ENCODE data around the gene SEMA3C. TPM values are rescaled to one million over a fixed set of nuclear protein-coding genes. Genes with fewer than 3 reads are reported as not detected.

The SEMA3C gene
- total and polyA plus RNA-seq, 2 donors (not counting 1 experiment from before 2014, with no cell fraction given): 310 to 322 TPM

- Histone ChIP-seq H3K79me2 (ENCODE audit: control insufficient read depth, insufficient read depth, low read length) (peaks cover 83% of the 10 kb centered on the region), H4K20me1 (ENCODE audit: control insufficient read depth, extremely low read depth, insufficient read depth, low read length) (no peaks in the 10 kb centered on the region), H3K27me3 (ENCODE audit: control insufficient read depth, insufficient read depth, low read length) (no peaks in the 10 kb centered on the region), H3K27ac (ENCODE audit: insufficient read depth, low read length) (no peak overlapping the region), H3K36me3 (ENCODE audit: control insufficient read depth, insufficient read depth, low read length) (no peaks in the 10 kb centered on the region), H3K9ac (ENCODE audit: insufficient read depth, low read length) (no peak overlapping the region), H3K9me3 (ENCODE audit: control insufficient read depth, insufficient read depth, low read depth, low read length) (no peaks in the 10 kb centered on the region), H2AFZ (ENCODE audit: low read length) (no peak overlapping the region), H3K4me1 (ENCODE audit: control insufficient read depth, extremely low read depth, insufficient read depth, low read length) (peaks cover 5% of the 10 kb centered on the region), H3K4me2 (ENCODE audit: extremely low read depth, insufficient read depth, low read length) (no peak overlapping the region), H3K4me3 (replicated peaks in 1 of 4; ENCODE audit: control extremely low read depth in 1 of 4, insufficient read depth in 1 of 4, low read depth in 3 of 4, low read length in 4 of 4) (no peak overlapping the region)
- TF ChIP-seq CTCF (conservative IDR thresholded peaks at IDR 0.05 in 1 of 2, IDR thresholded peaks at IDR 0.05 in 1 of 2; ENCODE audit: low read depth in 1 of 2, low read length in 2 of 2): no peak
- no peak for TF ChIP-seq EZH2 (IDR thresholded peaks at IDR 0.05; ENCODE audit: low read length, missing control alignments)
- DNase-seq (ENCODE audit: low read depth in 2 of 2): no peak
These were observed 78.2 kb downstream of the SEMA3C start for GRCh38 chr7:80840681-80841080.

DNA sequence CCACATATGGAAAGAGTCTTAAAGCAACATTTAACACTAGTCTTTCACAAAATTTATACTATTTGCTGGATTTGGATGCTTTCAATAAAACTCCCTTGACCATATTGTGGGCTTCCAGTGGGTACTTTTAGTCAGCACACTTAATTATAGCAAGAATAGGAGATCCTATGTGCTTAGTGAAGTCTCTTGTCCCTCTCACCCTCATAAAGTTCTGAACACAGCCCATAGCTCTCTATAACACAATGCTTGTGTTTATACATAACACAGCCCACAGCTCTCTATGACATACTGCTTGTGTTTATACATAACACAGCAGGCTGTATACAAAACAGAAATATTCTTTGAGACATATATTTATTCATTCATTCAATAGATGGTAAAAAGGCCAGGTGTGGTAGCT is 79.0 kb downstream of the SEMA3C start:
- Histone ChIP-seq H3K4me3 (replicated peaks in 1 of 4; ENCODE audit: control extremely low read depth in 1 of 4, insufficient read depth in 1 of 4, low read depth in 3 of 4, low read length in 4 of 4) (no peak overlapping the region), H2AFZ (ENCODE audit: low read length) (no peak overlapping the region), H3K9ac (ENCODE audit: insufficient read depth, low read length) (no peak overlapping the region), H3K4me2 (ENCODE audit: extremely low read depth, insufficient read depth, low read length) (no peak overlapping the region), H3K27me3 (ENCODE audit: control insufficient read depth, insufficient read depth, low read length) (no peaks in the 10 kb centered on the region), H3K36me3 (ENCODE audit: control insufficient read depth, insufficient read depth, low read length) (no peaks in the 10 kb centered on the region), H3K79me2 (ENCODE audit: control insufficient read depth, insufficient read depth, low read length) (peaks cover 81% of the 10 kb centered on the region), H3K9me3 (ENCODE audit: control insufficient read depth, insufficient read depth, low read depth, low read length) (no peaks in the 10 kb centered on the region), H3K4me1 (ENCODE audit: control insufficient read depth, extremely low read depth, insufficient read depth, low read length) (peaks cover 5% of the 10 kb centered on the region), H3K27ac (ENCODE audit: insufficient read depth, low read length) (no peak overlapping the region), H4K20me1 (ENCODE audit: control insufficient read depth, extremely low read depth, insufficient read depth, low read length) (no peaks in the 10 kb centered on the region)
- DNase-seq (ENCODE audit: low read depth in 2 of 2): peak in 1 of 2 donors; percentile 20
- no peak for TF ChIP-seq EZH2 (IDR thresholded peaks at IDR 0.05; ENCODE audit: low read length, missing control alignments)
- no peak for TF ChIP-seq CTCF (conservative IDR thresholded peaks at IDR 0.05 in 1 of 2, IDR thresholded peaks at IDR 0.05 in 1 of 2; ENCODE audit: low read depth in 1 of 2, low read length in 2 of 2)

DNA sequence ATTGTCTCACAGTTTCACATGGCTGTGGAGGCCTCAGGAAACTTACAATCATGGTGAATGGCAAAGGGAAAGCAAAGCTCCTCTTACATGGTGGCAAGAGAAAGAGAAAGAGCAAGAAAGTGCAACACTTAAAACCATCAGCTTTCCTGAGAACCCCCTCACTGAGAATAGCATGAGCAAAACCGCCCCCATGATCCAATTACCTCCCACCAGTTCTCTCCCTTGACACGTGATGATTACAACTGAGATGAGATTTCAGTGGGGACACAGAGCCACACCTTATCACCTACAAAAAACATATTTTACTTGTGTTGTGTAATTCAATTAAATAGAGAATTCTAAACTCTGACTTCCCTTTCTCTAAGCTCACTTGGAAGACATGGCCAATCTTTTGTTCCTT is 80.2 kb downstream of the SEMA3C start:
- H3K79me2 ChIP-seq (ENCODE audit: control insufficient read depth, insufficient read depth, low read length): peaks cover 81% of the 10 kb centered on the region

More for the DNA sequence above, 80.2 kb downstream of the SEMA3C start:
- Histone ChIP-seq H3K4me3 (replicated peaks in 1 of 4; ENCODE audit: control extremely low read depth in 1 of 4, insufficient read depth in 1 of 4, low read depth in 3 of 4, low read length in 4 of 4) (no peak overlapping the region), H3K9me3 (ENCODE audit: control insufficient read depth, insufficient read depth, low read depth, low read length) (no peaks in the 10 kb centered on the region), H3K9ac (ENCODE audit: insufficient read depth, low read length) (no peak overlapping the region), H3K4me2 (ENCODE audit: extremely low read depth, insufficient read depth, low read length) (no peak overlapping the region), H3K27ac (ENCODE audit: insufficient read depth, low read length) (no peak overlapping the region), H3K27me3 (ENCODE audit: control insufficient read depth, insufficient read depth, low read length) (no peaks in the 10 kb centered on the region), H3K36me3 (ENCODE audit: control insufficient read depth, insufficient read depth, low read length) (no peaks in the 10 kb centered on the region), H2AFZ (ENCODE audit: low read length) (no peak overlapping the region), H3K4me1 (ENCODE audit: control insufficient read depth, extremely low read depth, insufficient read depth, low read length) (peaks cover 5% of the 10 kb centered on the region), H4K20me1 (ENCODE audit: control insufficient read depth, extremely low read depth, insufficient read depth, low read length) (no peaks in the 10 kb centered on the region)
- TF ChIP-seq CTCF (conservative IDR thresholded peaks at IDR 0.05 in 1 of 2, IDR thresholded peaks at IDR 0.05 in 1 of 2; ENCODE audit: low read depth in 1 of 2, low read length in 2 of 2) (no peak), EZH2 (IDR thresholded peaks at IDR 0.05; ENCODE audit: low read length, missing control alignments) (no peak)
- no peak for DNase-seq (ENCODE audit: low read depth in 2 of 2)
